ENCODE data around the gene DIAPH2. TPM values are rescaled to one million over a fixed set of nuclear protein-coding genes. Genes with fewer than 3 reads are reported as not detected.

DIAPH2 gene
- polyA plus RNA-seq, 1 experiment = 10.6 TPM

DNA sequence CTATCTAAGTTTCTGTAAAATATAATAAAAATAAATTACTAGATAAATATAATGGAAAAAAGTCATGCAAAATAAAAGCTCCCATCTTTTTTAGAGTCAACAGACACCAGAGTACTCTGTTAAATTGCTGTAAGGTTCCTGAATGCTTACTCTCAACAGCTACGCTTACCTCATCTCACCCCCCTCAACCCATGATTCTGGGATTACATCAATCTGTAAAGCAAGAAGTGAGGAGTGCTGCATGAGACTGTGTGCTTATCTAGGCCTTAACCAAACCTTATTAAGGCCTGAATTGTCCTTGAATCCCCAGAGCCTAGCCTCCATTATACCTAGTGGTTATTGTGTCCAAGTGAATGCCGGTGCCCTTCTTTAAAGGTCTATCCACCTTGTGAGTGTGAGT, 934.9 kb downstream of the DIAPH2 start:
- POLR2A ChIA-PET = no interaction called here
- CTCF ChIA-PET = no interaction called here
- TF ChIP-seq, protein P1, sequence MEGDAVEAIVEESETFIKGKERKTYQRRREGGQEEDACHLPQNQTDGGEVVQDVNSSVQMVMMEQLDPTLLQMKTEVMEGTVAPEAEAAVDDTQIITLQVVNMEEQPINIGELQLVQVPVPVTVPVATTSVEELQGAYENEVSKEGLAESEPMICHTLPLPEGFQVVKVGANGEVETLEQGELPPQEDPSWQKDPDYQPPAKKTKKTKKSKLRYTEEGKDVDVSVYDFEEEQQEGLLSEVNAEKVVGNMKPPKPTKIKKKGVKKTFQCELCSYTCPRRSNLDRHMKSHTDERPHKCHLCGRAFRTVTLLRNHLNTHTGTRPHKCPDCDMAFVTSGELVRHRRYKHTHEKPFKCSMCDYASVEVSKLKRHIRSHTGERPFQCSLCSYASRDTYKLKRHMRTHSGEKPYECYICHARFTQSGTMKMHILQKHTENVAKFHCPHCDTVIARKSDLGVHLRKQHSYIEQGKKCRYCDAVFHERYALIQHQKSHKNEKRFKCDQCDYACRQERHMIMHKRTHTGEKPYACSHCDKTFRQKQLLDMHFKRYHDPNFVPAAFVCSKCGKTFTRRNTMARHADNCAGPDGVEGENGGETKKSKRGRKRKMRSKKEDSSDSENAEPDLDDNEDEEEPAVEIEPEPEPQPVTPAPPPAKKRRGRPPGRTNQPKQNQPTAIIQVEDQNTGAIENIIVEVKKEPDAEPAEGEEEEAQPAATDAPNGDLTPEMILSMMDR (IDR thresholded peaks at IDR 0.05; ENCODE audit: low read depth, low read length) = no peak
- Histone ChIP-seq H3K9me3 (ENCODE audit: control insufficient read depth, insufficient read depth, low read length) (no peaks in the 10 kb centered on the region), H3K4me3 (ENCODE audit: low read depth, low read length) (no peak overlapping the region), H3K27ac (ENCODE audit: low read depth, low read length) (no peak overlapping the region), H3K27me3 (ENCODE audit: control insufficient read depth, insufficient read depth, low read length) (no peaks in the 10 kb centered on the region)
- DNase-seq (ENCODE audit: low read depth, low spot score) = no peak

- no peaks in the 10 kb centered on the region for H3K9me3 ChIP-seq (ENCODE audit: control insufficient read depth, insufficient read depth, low read length)
- H3K27ac ChIP-seq (ENCODE audit: low read depth, low read length) = no peak overlapping the region
- ChIA-PET CTCF (interaction anchor here (0.6 kb wide), 1 partner anchor 15 kb away, joined by 10 read pairs; no protein-coding TSS in a partner anchor), POLR2A (no interaction called here)
- no peak overlapping the region for H3K4me3 ChIP-seq (ENCODE audit: low read depth, low read length)
- TF ChIP-seq, protein P1 (IDR thresholded peaks at IDR 0.05; ENCODE audit: low read depth, low read length) = no peak
- H3K27me3 ChIP-seq (ENCODE audit: control insufficient read depth, insufficient read depth, low read length) = no peaks in the 10 kb centered on the region
- no peak for DNase-seq (ENCODE audit: low read depth, low spot score)
Observed at GRCh38 chrX:97622111-97622510, 937.5 kb downstream of the DIAPH2 start.

- TF ChIP-seq, protein P1 (IDR thresholded peaks at IDR 0.05; ENCODE audit: low read depth, low read length) = no peak
- Histone ChIP-seq H3K27me3 (ENCODE audit: control insufficient read depth, insufficient read depth, low read length) (no peaks in the 10 kb centered on the region), H3K27ac (ENCODE audit: low read depth, low read length) (no peak overlapping the region), H3K9me3 (ENCODE audit: control insufficient read depth, insufficient read depth, low read length) (no peaks in the 10 kb centered on the region), H3K4me3 (ENCODE audit: low read depth, low read length) (no peak overlapping the region)
- ChIA-PET POLR2A (no interaction called here), CTCF (interaction anchor here (0.6 kb wide), 1 partner anchor 14 kb away, joined by 4 read pairs; no protein-coding TSS in a partner anchor)
- DNase-seq (ENCODE audit: low read depth, low spot score) = no peak
Observed at GRCh38 chrX:97628326-97628725, 943.7 kb downstream of the DIAPH2 start.

GRCh38 chrX:97628807-97629596, 944.4 kb downstream of the DIAPH2 start:
- ChIA-PET CTCF (interaction anchor here (0.6 kb wide), 1 partner anchor 15 kb away, joined by 4 read pairs; no protein-coding TSS in a partner anchor), POLR2A (no interaction called here)
- DNase-seq (ENCODE audit: low read depth, low spot score) = no peak
- TF ChIP-seq, protein P1 (IDR thresholded peaks at IDR 0.05; ENCODE audit: low read depth, low read length) = no peak
- Histone ChIP-seq H3K27me3 (ENCODE audit: control insufficient read depth, insufficient read depth, low read length) (no peaks in the 10 kb centered on the region), H3K9me3 (ENCODE audit: control insufficient read depth, insufficient read depth, low read length) (no peaks in the 10 kb centered on the region), H3K27ac (ENCODE audit: low read depth, low read length) (no peak overlapping the region), H3K4me3 (ENCODE audit: low read depth, low read length) (no peak overlapping the region)

DNA sequence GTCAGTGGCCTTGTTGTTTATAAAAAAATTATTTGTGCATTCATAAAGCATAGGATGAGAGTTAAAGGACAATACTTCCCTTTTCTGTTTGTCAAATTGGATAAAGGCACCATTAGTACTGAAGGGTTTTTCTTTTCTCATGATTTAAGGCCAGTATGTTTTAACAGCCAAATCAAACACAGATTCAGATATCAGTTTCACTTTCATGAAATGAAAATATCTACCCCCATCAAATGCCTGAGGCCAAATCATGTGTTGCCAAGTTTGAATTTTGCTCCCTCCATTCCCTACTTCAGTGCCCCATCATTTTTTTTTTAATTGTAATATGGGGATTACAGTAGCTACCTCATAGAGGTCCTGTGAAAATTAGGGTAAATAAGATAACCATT, 944.9 kb downstream of the DIAPH2 start:
- TF ChIP-seq, protein P1 (IDR thresholded peaks at IDR 0.05; ENCODE audit: low read depth, low read length) = no peak
- CTCF ChIA-PET = no interaction called here
- POLR2A ChIA-PET = no interaction called here

More for the DNA sequence above, 944.9 kb downstream of the DIAPH2 start:
- Histone ChIP-seq H3K9me3 (ENCODE audit: control insufficient read depth, insufficient read depth, low read length) (no peaks in the 10 kb centered on the region), H3K4me3 (ENCODE audit: low read depth, low read length) (no peak overlapping the region), H3K27me3 (ENCODE audit: control insufficient read depth, insufficient read depth, low read length) (no peaks in the 10 kb centered on the region), H3K27ac (ENCODE audit: low read depth, low read length) (no peak overlapping the region)
- DNase-seq (ENCODE audit: low read depth, low spot score) = no peak
